Gastrocnemius medialis (tissue), 4 donors: ENCODE results near the gene TBCD.

Source experiments
- CTCF ChIP-seq, 5 experiments: fragments of 450-650 bp in 3 of 5; fragments of 200-600 bp in 2 of 5; sonication (generic) in 2 of 5; IDR thresholded peaks in 4 of 5; conservative IDR thresholded peaks in 1 of 5; 1 replicate in 4 of 5; 2 replicates in 1 of 5; pipeline ENCODE4 v1.5.1; 2016 to 2019; ENCODE audit warnings: antibody characterized with exemption in 5 of 5, mild to moderate bottlenecking in 3 of 5, moderate library complexity in 3 of 5
- POLR2A ChIP-seq, 2 donors: fragments of 450-650 bp; IDR thresholded peaks; one replicate each; pipeline ENCODE4 v1.6.1; 2017; ENCODE audit warnings: antibody characterized with exemption in 2 of 2, mild to moderate bottlenecking in 2 of 2, moderate library complexity in 2 of 2

DNA sequence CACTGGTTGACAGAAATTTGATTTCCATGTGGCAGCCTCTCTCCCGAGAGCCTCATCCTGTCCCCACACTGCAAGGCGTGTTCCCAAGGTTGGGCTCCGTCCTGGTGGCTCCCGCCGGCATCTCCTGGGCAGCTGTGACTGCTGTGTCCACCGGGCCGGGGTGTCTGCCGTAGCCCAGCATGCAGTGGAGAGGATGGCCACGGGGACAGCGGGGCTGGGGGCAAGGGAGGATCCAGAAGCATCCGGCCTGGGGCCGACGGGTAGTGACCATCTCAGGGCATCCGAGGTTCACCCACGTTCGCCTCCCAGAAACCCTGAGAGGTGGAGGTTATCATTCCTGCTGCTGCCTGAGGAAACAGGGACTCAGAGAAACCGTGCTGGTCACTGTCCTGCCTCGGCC is 46.1 kb upstream of the TBCD start:
- TF ChIP-seq POLR2A (IDR thresholded peaks at IDR 0.05) (no peak), CTCF (IDR thresholded peaks at IDR 0.05 in 4 of 5, conservative IDR thresholded peaks at IDR 0.05 in 1 of 5) (no peak)
